Measurements from ENCODE around the gene IGSF8.
"Not testable (repeated sequence)": the region's sequence is repeated elsewhere in the genome, so short reads cannot be mapped to it uniquely, and the experiment has no call there.

IGSF8 gene

DNA sequence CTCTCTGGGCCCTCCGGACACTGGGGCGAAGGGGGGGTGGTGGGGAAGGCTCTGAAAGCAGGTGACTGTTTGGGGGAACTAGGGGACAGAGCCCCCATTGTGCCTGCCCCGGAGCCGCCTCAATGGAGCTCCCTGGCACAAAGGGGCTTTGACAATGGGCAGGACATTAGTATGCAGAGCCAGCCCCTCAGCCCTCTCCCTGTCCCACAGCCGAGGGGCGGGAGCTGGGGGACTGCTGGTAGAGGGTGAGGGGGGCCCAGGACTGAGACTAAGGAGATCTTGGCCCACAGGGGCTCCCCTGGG lies 36.2 kb downstream of the IGSF8 start:
- no peak for DNase-seq

GRCh38 chr1:160061369-160062229 lies 36.8 kb downstream of the IGSF8 start:
- DNase-seq = no peak

- DNase-seq = no peak
These were observed 40.3 kb downstream of the IGSF8 start for GRCh38 chr1:160058087-160058486.

GRCh38 chr1:160056648-160057169 lies 41.7 kb downstream of the IGSF8 start:
- DNase-seq = no peak

- DNase-seq = no peak
These were observed 44.7 kb downstream of the IGSF8 start for GRCh38 chr1:160053548-160054365.

DNA sequence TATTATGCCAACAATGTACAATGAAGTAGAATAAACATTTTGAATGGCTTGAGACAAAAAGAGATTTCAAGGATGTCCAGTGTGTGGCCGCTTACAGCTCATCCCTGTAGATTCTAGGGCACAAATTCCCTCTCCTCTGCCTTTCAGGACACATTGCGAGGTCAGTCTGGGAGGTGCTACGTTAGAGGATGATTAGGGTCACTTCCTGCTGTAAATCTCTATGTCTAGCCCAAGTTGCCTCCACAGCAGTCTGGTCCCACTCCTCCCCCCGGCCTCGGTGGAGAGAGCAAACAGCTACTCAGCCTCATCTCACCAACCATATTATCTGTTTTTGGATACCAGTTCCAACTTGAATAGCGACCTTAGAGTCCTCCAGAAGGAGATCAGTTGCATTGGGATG lies 45.5 kb downstream of the IGSF8 start:
- DNase-seq = no peak

DNA sequence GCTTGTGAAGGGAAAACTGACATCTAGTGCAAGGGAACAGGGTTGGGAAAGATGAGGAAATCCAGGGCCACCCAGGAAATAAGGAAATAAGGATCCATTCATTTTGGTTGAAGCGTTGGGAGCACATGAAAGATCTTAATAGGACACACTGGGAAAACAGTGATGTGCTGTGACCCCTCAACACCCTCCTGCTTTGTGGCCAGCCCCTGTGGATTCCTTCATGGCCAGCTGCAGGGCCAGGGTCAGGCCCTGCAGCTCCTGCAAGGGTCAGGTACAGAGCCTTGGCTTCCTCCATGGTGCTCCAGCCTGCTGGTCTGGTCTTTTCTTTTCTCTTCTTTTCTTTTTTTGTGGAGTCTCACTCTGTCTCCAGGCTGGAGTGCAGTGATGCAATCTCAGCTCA lies 47.8 kb downstream of the IGSF8 start:
- DNase-seq = no peak

GRCh38 chr1:160050182-160050581 lies 48.2 kb downstream of the IGSF8 start:
- not testable (repeated sequence) for DNase-seq

DNA sequence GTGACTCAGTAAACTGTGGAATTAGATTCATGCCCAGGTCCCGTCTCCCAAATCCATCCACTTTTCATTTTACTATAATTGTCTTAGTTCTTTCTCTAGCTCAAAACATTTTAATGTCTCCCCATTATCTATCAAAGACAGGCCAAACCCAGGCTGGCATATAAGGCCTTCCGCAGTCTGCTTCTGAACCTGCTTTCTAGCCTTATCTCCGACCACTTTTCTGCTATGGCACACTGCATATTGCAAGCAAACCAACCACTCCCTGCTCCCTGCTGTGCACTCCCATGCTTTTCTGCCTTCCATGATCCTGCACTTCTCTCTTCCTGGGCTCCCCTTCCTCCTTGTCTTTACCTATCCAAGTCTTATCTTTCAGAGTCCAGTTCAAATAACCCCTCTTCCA lies 49.3 kb downstream of the IGSF8 start:
- no peak for DNase-seq

GRCh38 chr1:160048335-160048734 lies 50.1 kb downstream of the IGSF8 start:
- no peak for DNase-seq

DNA sequence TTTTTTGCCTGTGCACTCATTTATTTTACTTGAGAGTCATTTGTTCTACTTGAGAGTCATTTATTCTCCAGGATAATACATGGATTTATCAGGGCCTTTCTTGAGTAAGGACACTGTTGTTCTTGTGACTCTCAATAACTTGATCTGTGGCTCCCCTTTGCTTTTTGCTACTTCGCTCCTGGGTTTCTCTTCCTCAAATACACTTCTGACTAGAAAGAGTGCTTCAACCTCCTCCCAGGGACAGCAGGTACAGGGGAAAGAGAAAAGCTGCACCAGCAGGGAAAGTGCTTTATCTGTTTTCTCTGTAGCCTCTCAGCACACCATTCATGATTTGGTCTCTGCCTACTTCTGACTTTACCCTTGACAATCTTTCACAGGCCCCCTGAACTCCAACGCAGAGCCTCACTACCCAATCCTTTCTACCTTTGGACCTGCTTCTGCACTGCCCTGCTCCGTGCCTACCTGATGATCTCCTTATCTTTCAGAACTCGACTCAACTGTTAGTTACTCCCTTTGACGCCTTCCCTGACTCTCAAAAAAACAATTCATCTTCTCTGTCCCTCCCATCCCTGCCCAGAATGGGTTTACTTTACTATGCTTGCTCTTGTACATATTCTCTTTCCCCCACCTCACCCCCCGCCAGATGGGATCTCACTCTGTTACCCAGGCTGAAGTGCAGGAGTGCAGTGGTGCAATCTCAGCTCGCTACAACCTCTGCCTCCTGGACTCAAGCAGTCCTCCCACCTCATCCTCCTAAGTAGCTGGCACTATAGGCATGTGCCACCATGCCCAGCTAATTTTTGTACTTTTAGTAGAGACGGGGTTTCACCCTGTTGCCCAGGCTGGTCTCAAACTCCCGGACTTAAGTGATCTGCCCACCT lies 51.1 kb downstream of the IGSF8 start:
- no peak for DNase-seq

DNA sequence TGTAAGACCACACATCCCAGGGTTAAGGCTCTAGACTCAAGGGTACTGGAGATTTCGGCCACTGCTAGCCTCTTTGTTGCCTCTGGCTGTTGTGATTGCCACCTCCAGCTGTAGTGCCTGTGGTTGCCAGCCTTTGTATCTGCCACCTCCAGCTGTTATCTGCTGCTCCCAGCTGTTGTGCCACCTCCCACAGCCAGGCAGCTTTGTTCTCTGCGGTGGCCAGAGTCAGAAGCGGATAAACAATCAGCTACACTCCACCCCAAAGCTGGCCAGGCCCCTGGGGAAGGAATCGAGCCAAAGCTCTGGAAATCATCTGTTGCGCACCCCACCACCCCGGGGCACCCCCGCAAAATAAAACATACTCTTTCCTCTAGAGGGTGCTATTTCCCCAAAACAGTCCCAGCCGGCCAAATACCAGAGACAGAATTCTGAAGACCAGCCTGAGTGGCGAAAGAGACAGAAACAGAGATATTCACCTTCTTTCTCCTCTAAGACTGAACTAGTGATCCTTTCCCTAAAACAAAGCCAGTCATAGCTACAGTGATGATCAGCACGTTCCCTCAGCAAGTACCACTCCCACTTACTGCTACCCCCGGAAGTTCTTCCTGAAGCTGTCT lies 51.8 kb downstream of the IGSF8 start:
- peak; percentile 63 for DNase-seq

DNA sequence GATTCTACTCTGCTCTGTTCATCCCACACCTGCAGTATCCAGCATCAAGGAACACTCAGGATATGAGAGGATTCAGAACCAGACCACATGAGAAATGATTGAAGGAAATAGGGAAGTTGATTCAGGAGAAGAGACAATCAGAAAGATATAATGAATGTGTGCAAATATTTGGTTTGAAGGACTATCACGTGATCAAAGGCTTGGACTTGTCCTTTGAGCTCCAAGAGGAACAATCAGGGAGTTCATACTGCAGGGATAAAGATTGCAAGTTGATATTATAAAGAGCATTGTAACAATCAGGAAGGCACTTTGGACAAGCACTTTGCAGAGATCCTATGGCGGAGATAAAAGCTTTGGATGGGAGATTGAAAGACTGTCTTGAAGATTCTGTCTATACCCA lies 52.8 kb downstream of the IGSF8 start:
- no peak for DNase-seq

GRCh38 chr1:160043543-160043942 lies 54.9 kb downstream of the IGSF8 start:
- no peak for DNase-seq

Measured in CD4-positive, alpha-beta T cell treated with Interleukin-17A for 1 hour (primary cell).